Measurements from ENCODE around the gene RIN1.
A peak's percentile ranks its signal among the peaks of the same experiment; 100 is the strongest.
"Not testable (repeated sequence)": the region's sequence is repeated elsewhere in the genome, so short reads cannot be mapped to it uniquely, and the experiment has no call there.

Gene RIN1, protein sequence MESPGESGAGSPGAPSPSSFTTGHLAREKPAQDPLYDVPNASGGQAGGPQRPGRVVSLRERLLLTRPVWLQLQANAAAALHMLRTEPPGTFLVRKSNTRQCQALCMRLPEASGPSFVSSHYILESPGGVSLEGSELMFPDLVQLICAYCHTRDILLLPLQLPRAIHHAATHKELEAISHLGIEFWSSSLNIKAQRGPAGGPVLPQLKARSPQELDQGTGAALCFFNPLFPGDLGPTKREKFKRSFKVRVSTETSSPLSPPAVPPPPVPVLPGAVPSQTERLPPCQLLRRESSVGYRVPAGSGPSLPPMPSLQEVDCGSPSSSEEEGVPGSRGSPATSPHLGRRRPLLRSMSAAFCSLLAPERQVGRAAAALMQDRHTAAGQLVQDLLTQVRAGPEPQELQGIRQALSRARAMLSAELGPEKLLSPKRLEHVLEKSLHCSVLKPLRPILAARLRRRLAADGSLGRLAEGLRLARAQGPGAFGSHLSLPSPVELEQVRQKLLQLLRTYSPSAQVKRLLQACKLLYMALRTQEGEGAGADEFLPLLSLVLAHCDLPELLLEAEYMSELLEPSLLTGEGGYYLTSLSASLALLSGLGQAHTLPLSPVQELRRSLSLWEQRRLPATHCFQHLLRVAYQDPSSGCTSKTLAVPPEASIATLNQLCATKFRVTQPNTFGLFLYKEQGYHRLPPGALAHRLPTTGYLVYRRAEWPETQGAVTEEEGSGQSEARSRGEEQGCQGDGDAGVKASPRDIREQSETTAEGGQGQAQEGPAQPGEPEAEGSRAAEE

GRCh38 chr11:66336234-66337102 lies at the start of gene RIN1:
TSS of gene RIN1 (minus strand) at chr11:66336434. CDS start at chr11:66336402, 32 bp downstream.
- Histone ChIP-seq H3K9me3 (ENCODE audit: insufficient read depth, low read depth, low read length) (no peaks in the 10 kb centered on the region), H3K9me2 (replicated peaks; ENCODE audit: low read depth, low read length) (no peaks in the 10 kb centered on the region), H3K36me3 (ENCODE audit: insufficient read depth, low read length) (peaks cover 15% of the 10 kb centered on the region; the same call in 1 of the 2 replicates), H3K27me3 (ENCODE audit: insufficient read depth, low read length, poor library complexity, severe bottlenecking) (no peaks in the 10 kb centered on the region), H3K9ac (ENCODE audit: low read depth, low read length, poor library complexity, severe bottlenecking) (peak within 1 kb of the TSS; percentile 43), H3K4me3 (ENCODE audit: low read length, poor library complexity, severe bottlenecking) (peak within 1 kb of the TSS; percentile 35), H4K20me1 (ENCODE audit: insufficient read depth, low read length, poor library complexity, severe bottlenecking) (no peaks in the 10 kb centered on the region), H3K79me2 (ENCODE audit: insufficient read depth, low read length) (no peaks in the 10 kb centered on the region), H3K4me2 (ENCODE audit: low read depth, low read length, poor library complexity, severe bottlenecking) (peak within 1 kb of the TSS; percentile 54), H3F3A (ENCODE audit: low read depth) (no peaks in the 10 kb centered on the region), H3K4me1 (ENCODE audit: insufficient read depth, low read length, poor library complexity, severe bottlenecking) (peaks cover 8% of the 10 kb centered on the region), H2AFZ (ENCODE audit: low read length) (no peak within 1 kb of the TSS)
- no peak for TF ChIP-seq EZH2phosphoT487 (IDR thresholded peaks at IDR 0.05; ENCODE audit: borderline replicate concordance)
- TF ChIP-seq, protein P1, sequence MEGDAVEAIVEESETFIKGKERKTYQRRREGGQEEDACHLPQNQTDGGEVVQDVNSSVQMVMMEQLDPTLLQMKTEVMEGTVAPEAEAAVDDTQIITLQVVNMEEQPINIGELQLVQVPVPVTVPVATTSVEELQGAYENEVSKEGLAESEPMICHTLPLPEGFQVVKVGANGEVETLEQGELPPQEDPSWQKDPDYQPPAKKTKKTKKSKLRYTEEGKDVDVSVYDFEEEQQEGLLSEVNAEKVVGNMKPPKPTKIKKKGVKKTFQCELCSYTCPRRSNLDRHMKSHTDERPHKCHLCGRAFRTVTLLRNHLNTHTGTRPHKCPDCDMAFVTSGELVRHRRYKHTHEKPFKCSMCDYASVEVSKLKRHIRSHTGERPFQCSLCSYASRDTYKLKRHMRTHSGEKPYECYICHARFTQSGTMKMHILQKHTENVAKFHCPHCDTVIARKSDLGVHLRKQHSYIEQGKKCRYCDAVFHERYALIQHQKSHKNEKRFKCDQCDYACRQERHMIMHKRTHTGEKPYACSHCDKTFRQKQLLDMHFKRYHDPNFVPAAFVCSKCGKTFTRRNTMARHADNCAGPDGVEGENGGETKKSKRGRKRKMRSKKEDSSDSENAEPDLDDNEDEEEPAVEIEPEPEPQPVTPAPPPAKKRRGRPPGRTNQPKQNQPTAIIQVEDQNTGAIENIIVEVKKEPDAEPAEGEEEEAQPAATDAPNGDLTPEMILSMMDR (conservative IDR thresholded peaks at IDR 0.05; ENCODE audit: low read length) = peak; percentile 40

- not testable (repeated sequence) for H3K4me3 ChIP-seq (ENCODE audit: low read length, poor library complexity, severe bottlenecking); H3F3A ChIP-seq (ENCODE audit: low read depth); H3K27me3 ChIP-seq (ENCODE audit: insufficient read depth, low read length, poor library complexity, severe bottlenecking); H3K9me2 ChIP-seq (replicated peaks; ENCODE audit: low read depth, low read length); H3K9me3 ChIP-seq (ENCODE audit: insufficient read depth, low read depth, low read length); H3K9ac ChIP-seq (ENCODE audit: low read depth, low read length, poor library complexity, severe bottlenecking); H3K36me3 ChIP-seq (ENCODE audit: insufficient read depth, low read length); H2AFZ ChIP-seq (ENCODE audit: low read length); H3K4me2 ChIP-seq (ENCODE audit: low read depth, low read length, poor library complexity, severe bottlenecking); H3K4me1 ChIP-seq (ENCODE audit: insufficient read depth, low read length, poor library complexity, severe bottlenecking); H3K79me2 ChIP-seq (ENCODE audit: insufficient read depth, low read length); H4K20me1 ChIP-seq (ENCODE audit: insufficient read depth, low read length, poor library complexity, severe bottlenecking)
Observed at GRCh38 chr11:66384316-66384715, 48.1 kb upstream of the RIN1 start.

- H3K36me3 ChIP-seq (ENCODE audit: insufficient read depth, low read length); H3K9ac ChIP-seq (ENCODE audit: low read depth, low read length, poor library complexity, severe bottlenecking); H3F3A ChIP-seq (ENCODE audit: low read depth); H3K27me3 ChIP-seq (ENCODE audit: insufficient read depth, low read length, poor library complexity, severe bottlenecking); H3K4me2 ChIP-seq (ENCODE audit: low read depth, low read length, poor library complexity, severe bottlenecking); H4K20me1 ChIP-seq (ENCODE audit: insufficient read depth, low read length, poor library complexity, severe bottlenecking); H3K9me2 ChIP-seq (replicated peaks; ENCODE audit: low read depth, low read length); H3K4me1 ChIP-seq (ENCODE audit: insufficient read depth, low read length, poor library complexity, severe bottlenecking); H3K79me2 ChIP-seq (ENCODE audit: insufficient read depth, low read length); H3K4me3 ChIP-seq (ENCODE audit: low read length, poor library complexity, severe bottlenecking); H3K9me3 ChIP-seq (ENCODE audit: insufficient read depth, low read depth, low read length): not testable (repeated sequence)
- H2AFZ ChIP-seq (ENCODE audit: low read length) = peak overlapping the region; percentile 72
- TF ChIP-seq, protein P1 (conservative IDR thresholded peaks at IDR 0.05; ENCODE audit: low read length) = 0 out of 2 replicates have a peak, but pooled peaks have one; percentile 8
Observed at GRCh38 chr11:66380264-66380663, 44.0 kb upstream of the RIN1 start.

GRCh38 chr11:66373690-66374287 lies 37.6 kb upstream of the RIN1 start:
- not testable (repeated sequence) for H3F3A ChIP-seq (ENCODE audit: low read depth); H4K20me1 ChIP-seq (ENCODE audit: insufficient read depth, low read length, poor library complexity, severe bottlenecking); H3K4me3 ChIP-seq (ENCODE audit: low read length, poor library complexity, severe bottlenecking); H3K9me2 ChIP-seq (replicated peaks; ENCODE audit: low read depth, low read length); H3K9ac ChIP-seq (ENCODE audit: low read depth, low read length, poor library complexity, severe bottlenecking); H3K9me3 ChIP-seq (ENCODE audit: insufficient read depth, low read depth, low read length); H3K27me3 ChIP-seq (ENCODE audit: insufficient read depth, low read length, poor library complexity, severe bottlenecking); H2AFZ ChIP-seq (ENCODE audit: low read length); H3K36me3 ChIP-seq (ENCODE audit: insufficient read depth, low read length); H3K79me2 ChIP-seq (ENCODE audit: insufficient read depth, low read length); H3K4me2 ChIP-seq (ENCODE audit: low read depth, low read length, poor library complexity, severe bottlenecking)
- peaks cover 10% of the 10 kb centered on the region for H3K4me1 ChIP-seq (ENCODE audit: insufficient read depth, low read length, poor library complexity, severe bottlenecking)

All from Loucy (cell line).